Uterus (tissue), 2 donors: ENCODE measurements around the gene TAF1D.
"Not testable (repeated sequence)": the region's sequence is repeated elsewhere in the genome, so short reads cannot be mapped to it uniquely, and the experiment has no call there.

Experiments
- CTCF ChIP-seq, 4 experiments: fragments of 200-600 bp in 2 of 4; fragments of 450-650 bp in 2 of 4; sonication (generic) in 2 of 4; IDR thresholded peaks; one replicate each; pipeline ENCODE4 v1.5.1; 2016 to 2019; ENCODE audit warnings: antibody characterized with exemption in 4 of 4, mild to moderate bottlenecking in 2 of 4, moderate library complexity in 1 of 4
- POLR2A ChIP-seq, 2 donors: fragments of 450-650 bp; IDR thresholded peaks; one replicate each; pipeline ENCODE4 v1.6.1; 2016; ENCODE audit warnings: antibody characterized with exemption in 2 of 2, mild to moderate bottlenecking in 1 of 2, moderate library complexity in 1 of 2

- not testable (repeated sequence) for TF ChIP-seq CTCF, POLR2A (IDR thresholded peaks at IDR 0.05)
Measured at GRCh38 chr11:93774560-93774959, 33.3 kb upstream of the TAF1D start.
